Activated CD4-positive, alpha-beta T cell treated with anti-CD3 and anti-CD28 coated beads, Interleukin-2, amount 10 ng/mL, durations not matched to agents 7 days and 5 days (primary cell): ENCODE data around the gene PCNX4. TPM values are rescaled to one million over a fixed set of nuclear protein-coding genes. Genes with fewer than 3 reads are reported as not detected.

Experiments
- CTCF ChIA-PET: fragments of 350-600 bp; sonication (Branson Sonifier 250); formaldehyde crosslinking; loops from one replicate; lab custom pipeline; 2021; ENCODE audit warnings: antibody characterized with exemption; lab: Charles Lee
- POLR2A ChIA-PET: fragments of 350-600 bp; sonication (Branson Sonifier 250); formaldehyde crosslinking; loops from one replicate; lab custom pipeline; 2021; ENCODE audit warnings: antibody characterized with exemption; lab: Charles Lee
- DNase-seq: peaks from one replicate; pipeline ENCODE4 v3.0.0-alpha.2; 2020
- H3K27ac Mint-ChIP-seq: one replicate; pipeline ENCODE4 v1.8.0; 2021; ENCODE audit warnings: mild to moderate bottlenecking, moderate library complexity, mixed read lengths
- H3K27me3 Mint-ChIP-seq: one replicate; pipeline ENCODE4 v1.8.0; 2021; ENCODE audit warnings: mixed read lengths
- H3K36me3 Mint-ChIP-seq: one replicate; pipeline ENCODE4 v1.8.0; 2021; ENCODE audit warnings: low read depth, mixed read lengths
- H3K4me1 Mint-ChIP-seq: one replicate; pipeline ENCODE4 v1.8.0; 2021; ENCODE audit warnings: mixed read lengths
- H3K4me3 Mint-ChIP-seq: one replicate; pipeline ENCODE4 v1.8.0; 2021; ENCODE audit warnings: mild to moderate bottlenecking, moderate library complexity, mixed read lengths
- H3K9me3 Mint-ChIP-seq: one replicate; pipeline ENCODE4 v1.8.0; 2021; ENCODE audit warnings: mixed read lengths
- total RNA-seq, 2 experiments: library from RNA; stranded (reverse); gene quantifications; one replicate each; pipeline ENCODE4 v1.2.3, GENCODE V29; 2021

Gene PCNX4
- total RNA-seq, 2 experiments from 2014 or later, result 33.3 to 36.9 TPM

- H3K4me1 Mint-ChIP-seq, result no peaks in the 10 kb centered on the region
- ChIA-PET POLR2A (no interaction called here), CTCF (interaction anchor here (0.7 kb wide), 1 partner anchor 21 kb away, joined by 3 read pairs; no protein-coding TSS in a partner anchor)
- peaks cover 4% of the 10 kb centered on the region for H3K27me3 Mint-ChIP-seq
- no peak overlapping the region for H3K27ac Mint-ChIP-seq
- no peak overlapping the region for H3K4me3 Mint-ChIP-seq
- no peaks in the 10 kb centered on the region for H3K36me3 Mint-ChIP-seq
- DNase-seq, result no peak
- no peaks in the 10 kb centered on the region for H3K9me3 Mint-ChIP-seq
Observed at GRCh38 chr14:60217713-60218112, 126.0 kb downstream of the PCNX4 start.

Other genes with a start within 250 kb of the PCNX4 start
- not detected for gene RTN1, start 221.1 kb upstream of the PCNX4 start, total RNA-seq
- gene LRRC9, start 171.8 kb upstream of the PCNX4 start, total RNA-seq, result not detected
- gene DHRS7, start 73.5 kb downstream of the PCNX4 start, total RNA-seq, result 10 to 100 TPM; 36.9 to 44.8 TPM
- gene PPM1A, start 157.3 kb downstream of the PCNX4 start, total RNA-seq, result 10 to 100 TPM; 48.9 to 53.1 TPM